HepG2 (cell line): Measurements from ENCODE around the gene PLIN4. TPM values are rescaled to one million over a fixed set of nuclear protein-coding genes. Genes with fewer than 3 reads are reported as not detected.

Experiments used
- ARNT2 ChIP-seq: sonication (generic); formaldehyde crosslinking; IDR thresholded peaks from 2 replicates; pipeline ENCODE4 v1.8.0; 2022; ENCODE audit warnings: mild to moderate bottlenecking, low read depth, missing genetic modification reagents, moderate library complexity
- FOSL1 ChIP-seq: sonication (generic); formaldehyde crosslinking; IDR thresholded peaks from 2 replicates; pipeline ENCODE4 v1.9.0; 2021; ENCODE audit warnings: missing genetic modification reagents, borderline replicate concordance
- GATAD2A ChIP-seq: IDR thresholded peaks from 2 replicates; pipeline ENCODE4 v1.6.1; 2016
- ISL2 ChIP-seq: sonication (generic); formaldehyde crosslinking; IDR thresholded peaks from 2 replicates; pipeline ENCODE4 v1.5.0; 2020; ENCODE audit warnings: missing genetic modification reagents
- MTA1 ChIP-seq: sonication (generic); formaldehyde crosslinking; IDR thresholded peaks from 2 replicates; pipeline ENCODE4 v1.4.0; 2020; ENCODE audit warnings: missing genetic modification reagents, mild to moderate bottlenecking, borderline replicate concordance
- MXI1 ChIP-seq: IDR thresholded peaks from 3 replicates; pipeline ENCODE4 v1.6.1; 2012; ENCODE audit warnings: low read depth, low read length, inconsistent platforms, borderline replicate concordance
- NFE2 ChIP-seq: sonication (generic); formaldehyde crosslinking; IDR thresholded peaks from 2 replicates; pipeline ENCODE4 v1.4.0; 2020; ENCODE audit warnings: missing genetic modification reagents
- NFE2L2 ChIP-seq: fragments of 150-350 bp; IDR thresholded peaks from 2 replicates; pipeline ENCODE4 v1.6.1; 2014; ENCODE audit warnings: low read length
- PPARG ChIP-seq: conservative IDR thresholded peaks from 2 replicates; pipeline ENCODE4 v1.6.1; 2016; ENCODE audit warnings: missing biosample characterization, missing genetic modification reagents
- RBAK ChIP-seq: sonication (generic); formaldehyde crosslinking; IDR thresholded peaks from 2 replicates; pipeline ENCODE4 v1.5.1; 2020; ENCODE audit warnings: mild to moderate bottlenecking, missing genetic modification reagents
- SRSF9 ChIP-seq: fragments of 200-400 bp; formaldehyde crosslinking; IDR thresholded peaks from 2 replicates; pipeline ENCODE4 v1.6.1; 2018; ENCODE audit warnings: borderline replicate concordance, mild to moderate bottlenecking, low read depth, low read length; ENCODE audit not compliant: insufficient read depth, poor library complexity, severe bottlenecking
- ZBTB7B ChIP-seq: sonication (generic); formaldehyde crosslinking; IDR thresholded peaks from 2 replicates; pipeline ENCODE4 v1.4.0; 2020; ENCODE audit warnings: missing genetic modification reagents
- ZMYM2 ChIP-seq: sonication (generic); formaldehyde crosslinking; IDR thresholded peaks from 2 replicates; pipeline ENCODE4 v1.8.0; 2022; ENCODE audit warnings: mild to moderate bottlenecking, missing genetic modification reagents
- ZNF205 ChIP-seq: IDR thresholded peaks from 2 replicates; pipeline ENCODE4 v1.6.1; 2018; ENCODE audit warnings: missing biosample characterization, missing genetic modification reagents
- ZNF670 ChIP-seq: sonication (generic); formaldehyde crosslinking; IDR thresholded peaks from 2 replicates; pipeline ENCODE4 v1.8.0; 2022; ENCODE audit warnings: mild to moderate bottlenecking, missing genetic modification reagents, borderline replicate concordance
- ZNF709 ChIP-seq: sonication (generic); formaldehyde crosslinking; IDR thresholded peaks from 2 replicates; pipeline ENCODE4 v1.5.0; 2020; ENCODE audit warnings: mild to moderate bottlenecking, missing genetic modification reagents
- polyA plus RNA-seq, 8 experiments: library from polyadenylated mRNA; depleted of rRNA in 3 of 8; stranded (reverse) in 7 of 8; unstranded in 1 of 8; fragments of >200 nt; fragmentation: Illumina TruSeq in 4 of 8; extraction: Trizol in 4 of 8; gene quantifications; 2 replicates each; pipeline versions ENCODE4 v1.2.1 to v1.2.3, GENCODE V29; 2011 to 2016; ENCODE audit warnings: low read depth in 4 of 8, missing spikeins in 1 of 8, mixed read lengths in 1 of 8; ENCODE audit not compliant: insufficient read depth in 1 of 8
- total RNA-seq, 5 experiments: library from RNA; depleted of rRNA; stranded (reverse); fragments of >200 nt; fragmentation: Illumina TruSeq; extraction: Trizol; gene quantifications; 2 replicates each; pipeline ENCODE4 v1.2.3, GENCODE V29; 2016; ENCODE audit warnings: low read depth in 1 of 5
- TF ChIP-seq, protein P1 (sequence below): sonication (generic); formaldehyde crosslinking; IDR thresholded peaks from 2 replicates; pipeline ENCODE4 v1.4.0; 2020; ENCODE audit warnings: missing genetic modification reagents
- TF ChIP-seq, protein P2 (sequence below): sonication (generic); formaldehyde crosslinking; IDR thresholded peaks from 2 replicates; pipeline ENCODE4 v1.8.0; 2022; ENCODE audit warnings: mild to moderate bottlenecking, missing genetic modification reagents, moderate library complexity
- TF ChIP-seq, protein P3 (sequence below): sonication (generic); formaldehyde crosslinking; IDR thresholded peaks from 2 replicates; pipeline ENCODE4 v1.4.0; 2020; ENCODE audit warnings: missing genetic modification reagents
- TF ChIP-seq, protein P4 (sequence below): sonication (generic); formaldehyde crosslinking; IDR thresholded peaks from 2 replicates; pipeline ENCODE4 v1.4.0; 2020; ENCODE audit warnings: low read depth, mild to moderate bottlenecking, missing genetic modification reagents
- TF ChIP-seq, protein P5 (sequence below): IDR thresholded peaks from 2 replicates; pipeline ENCODE4 v1.6.1; 2012; ENCODE audit warnings: inconsistent platforms
- TF ChIP-seq, protein P6 (sequence below): sonication (generic); formaldehyde crosslinking; IDR thresholded peaks from 2 replicates; pipeline ENCODE4 v1.8.1; 2023; ENCODE audit warnings: missing genetic modification reagents, mild to moderate bottlenecking, borderline replicate concordance

PLIN4 gene
- total and polyA plus RNA-seq, 2 of the 13 experiments (the other 11 are each of a cell fraction or from before 2014, with no cell fraction given), result 1.1 to 1.3 TPM

DNA sequence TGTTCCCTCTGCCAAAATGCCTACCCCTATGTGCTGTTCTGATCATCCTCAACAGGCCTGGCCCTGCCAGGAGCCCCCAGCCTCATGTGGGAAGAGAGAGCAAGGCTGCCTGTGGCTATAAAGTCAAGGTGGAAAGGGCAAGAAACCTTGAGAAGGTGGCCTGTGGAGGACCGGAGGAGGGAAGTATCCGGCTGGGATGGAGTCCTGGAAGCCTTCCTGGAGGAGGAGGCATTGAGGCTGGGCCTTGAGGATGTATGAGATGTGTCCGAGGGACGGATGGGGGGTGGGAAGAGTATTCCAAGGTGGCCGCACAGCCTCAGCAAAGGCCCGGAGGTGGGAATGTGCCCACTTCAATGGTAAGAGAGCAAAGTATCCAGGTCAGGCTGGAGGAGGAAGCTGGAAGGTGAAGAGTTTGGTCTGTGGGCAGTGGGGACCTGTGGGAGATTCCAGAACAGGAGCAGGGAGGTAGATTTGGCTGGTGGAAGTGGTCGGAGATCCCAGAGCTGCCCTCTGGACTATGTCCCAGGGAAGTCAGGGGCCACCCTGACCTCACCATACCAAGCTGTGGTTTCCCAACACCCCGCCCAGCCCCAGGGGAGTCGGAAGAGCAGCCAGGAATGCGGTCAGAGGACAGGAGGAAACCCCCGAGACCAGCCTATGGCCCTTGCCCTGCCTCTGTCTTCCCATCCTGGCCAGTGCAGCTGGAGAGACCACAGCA, 3.0 kb upstream of the PLIN4 start (continued):
- TF ChIP-seq, protein P1, sequence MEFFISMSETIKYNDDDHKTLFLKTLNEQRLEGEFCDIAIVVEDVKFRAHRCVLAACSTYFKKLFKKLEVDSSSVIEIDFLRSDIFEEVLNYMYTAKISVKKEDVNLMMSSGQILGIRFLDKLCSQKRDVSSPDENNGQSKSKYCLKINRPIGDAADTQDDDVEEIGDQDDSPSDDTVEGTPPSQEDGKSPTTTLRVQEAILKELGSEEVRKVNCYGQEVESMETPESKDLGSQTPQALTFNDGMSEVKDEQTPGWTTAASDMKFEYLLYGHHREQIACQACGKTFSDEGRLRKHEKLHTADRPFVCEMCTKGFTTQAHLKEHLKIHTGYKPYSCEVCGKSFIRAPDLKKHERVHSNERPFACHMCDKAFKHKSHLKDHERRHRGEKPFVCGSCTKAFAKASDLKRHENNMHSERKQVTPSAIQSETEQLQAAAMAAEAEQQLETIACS, result no peak
- TF ChIP-seq ZNF205 (CRISPR knock-in tag) (no peak), ZNF670 (CRISPR knock-in tag) (peak; percentile 56; the same call in 1 of the 2 replicates), ZNF709 (CRISPR knock-in tag) (no peak), NFE2L2 (no peak), MTA1 (CRISPR knock-in tag) (no peak), ZMYM2 (CRISPR knock-in tag) (0 out of 2 replicates have a peak, but pooled peaks have one; percentile 30), NFE2 (CRISPR knock-in tag) (no peak), ZBTB7B (CRISPR knock-in tag) (peak; percentile 93), RBAK (CRISPR knock-in tag) (no peak), ARNT2 (CRISPR knock-in tag) (no peak), SRSF9 (no peak), MXI1 (no peak), FOSL1 (CRISPR knock-in tag) (no peak), ISL2 (CRISPR knock-in tag) (0 out of 2 replicates have a peak, but pooled peaks have one; percentile 23), PPARG (CRISPR knock-in tag) (peak; percentile 96), GATAD2A (CRISPR knock-in tag) (peak; percentile 69)
- TF ChIP-seq, protein P2, sequence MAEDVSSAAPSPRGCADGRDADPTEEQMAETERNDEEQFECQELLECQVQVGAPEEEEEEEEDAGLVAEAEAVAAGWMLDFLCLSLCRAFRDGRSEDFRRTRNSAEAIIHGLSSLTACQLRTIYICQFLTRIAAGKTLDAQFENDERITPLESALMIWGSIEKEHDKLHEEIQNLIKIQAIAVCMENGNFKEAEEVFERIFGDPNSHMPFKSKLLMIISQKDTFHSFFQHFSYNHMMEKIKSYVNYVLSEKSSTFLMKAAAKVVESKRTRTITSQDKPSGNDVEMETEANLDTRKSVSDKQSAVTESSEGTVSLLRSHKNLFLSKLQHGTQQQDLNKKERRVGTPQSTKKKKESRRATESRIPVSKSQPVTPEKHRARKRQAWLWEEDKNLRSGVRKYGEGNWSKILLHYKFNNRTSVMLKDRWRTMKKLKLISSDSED (CRISPR knock-in tag), result no peak
- TF ChIP-seq, protein P3, sequence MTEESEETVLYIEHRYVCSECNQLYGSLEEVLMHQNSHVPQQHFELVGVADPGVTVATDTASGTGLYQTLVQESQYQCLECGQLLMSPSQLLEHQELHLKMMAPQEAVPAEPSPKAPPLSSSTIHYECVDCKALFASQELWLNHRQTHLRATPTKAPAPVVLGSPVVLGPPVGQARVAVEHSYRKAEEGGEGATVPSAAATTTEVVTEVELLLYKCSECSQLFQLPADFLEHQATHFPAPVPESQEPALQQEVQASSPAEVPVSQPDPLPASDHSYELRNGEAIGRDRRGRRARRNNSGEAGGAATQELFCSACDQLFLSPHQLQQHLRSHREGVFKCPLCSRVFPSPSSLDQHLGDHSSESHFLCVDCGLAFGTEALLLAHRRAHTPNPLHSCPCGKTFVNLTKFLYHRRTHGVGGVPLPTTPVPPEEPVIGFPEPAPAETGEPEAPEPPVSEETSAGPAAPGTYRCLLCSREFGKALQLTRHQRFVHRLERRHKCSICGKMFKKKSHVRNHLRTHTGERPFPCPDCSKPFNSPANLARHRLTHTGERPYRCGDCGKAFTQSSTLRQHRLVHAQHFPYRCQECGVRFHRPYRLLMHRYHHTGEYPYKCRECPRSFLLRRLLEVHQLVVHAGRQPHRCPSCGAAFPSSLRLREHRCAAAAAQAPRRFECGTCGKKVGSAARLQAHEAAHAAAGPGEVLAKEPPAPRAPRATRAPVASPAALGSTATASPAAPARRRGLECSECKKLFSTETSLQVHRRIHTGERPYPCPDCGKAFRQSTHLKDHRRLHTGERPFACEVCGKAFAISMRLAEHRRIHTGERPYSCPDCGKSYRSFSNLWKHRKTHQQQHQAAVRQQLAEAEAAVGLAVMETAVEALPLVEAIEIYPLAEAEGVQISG (CRISPR knock-in tag), result peak; percentile 62
- TF ChIP-seq, protein P4, sequence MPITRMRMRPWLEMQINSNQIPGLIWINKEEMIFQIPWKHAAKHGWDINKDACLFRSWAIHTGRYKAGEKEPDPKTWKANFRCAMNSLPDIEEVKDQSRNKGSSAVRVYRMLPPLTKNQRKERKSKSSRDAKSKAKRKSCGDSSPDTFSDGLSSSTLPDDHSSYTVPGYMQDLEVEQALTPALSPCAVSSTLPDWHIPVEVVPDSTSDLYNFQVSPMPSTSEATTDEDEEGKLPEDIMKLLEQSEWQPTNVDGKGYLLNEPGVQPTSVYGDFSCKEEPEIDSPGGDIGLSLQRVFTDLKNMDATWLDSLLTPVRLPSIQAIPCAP, result no peak
- TF ChIP-seq, protein P5, sequence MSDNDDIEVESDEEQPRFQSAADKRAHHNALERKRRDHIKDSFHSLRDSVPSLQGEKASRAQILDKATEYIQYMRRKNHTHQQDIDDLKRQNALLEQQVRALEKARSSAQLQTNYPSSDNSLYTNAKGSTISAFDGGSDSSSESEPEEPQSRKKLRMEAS, result peak; percentile 32; the same call in 1 of the 2 replicates
- TF ChIP-seq, protein P6, sequence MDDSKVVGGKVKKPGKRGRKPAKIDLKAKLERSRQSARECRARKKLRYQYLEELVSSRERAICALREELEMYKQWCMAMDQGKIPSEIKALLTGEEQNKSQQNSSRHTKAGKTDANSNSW (CRISPR knock-in tag), result no peak
